Activated CD4-positive, alpha-beta T cell treated with anti-CD3 and anti-CD28 coated beads for 36 hours (primary cell): ENCODE data around the gene ERGIC1. TPM values are rescaled to one million over a fixed set of nuclear protein-coding genes. Genes with fewer than 3 reads are reported as not detected.
"Not testable (repeated sequence)": the region's sequence is repeated elsewhere in the genome, so short reads cannot be mapped to it uniquely, and the experiment has no call there.

Source experiments
- ATAC-seq: fragments of 200-7000 bp; cut with Tn5 transposase; one replicate; pipeline ENCODE4 v1.10.0; 2021; ENCODE audit warnings: mild to moderate bottlenecking, moderate library complexity
- CTCF ChIA-PET: fragments of 350-600 bp; sonication (Branson Sonifier 250); formaldehyde crosslinking; loops from one replicate; lab custom pipeline; 2021; ENCODE audit warnings: antibody characterized with exemption; lab: Charles Lee
- POLR2A ChIA-PET: fragments of 350-600 bp; sonication (Branson Sonifier 250); formaldehyde crosslinking; loops from one replicate; lab custom pipeline; 2021; ENCODE audit warnings: antibody characterized with exemption, inconsistent platforms; lab: Charles Lee
- DNase-seq: peaks from one replicate; pipeline ENCODE4 v3.0.0-alpha.2; 2020
- H3K27ac Mint-ChIP-seq: one replicate; pipeline ENCODE4 v1.8.0; 2021; ENCODE audit warnings: mixed read lengths
- H3K27me3 Mint-ChIP-seq: one replicate; pipeline ENCODE4 v1.8.0; 2021; ENCODE audit warnings: mixed read lengths
- H3K36me3 Mint-ChIP-seq: one replicate; pipeline ENCODE4 v1.8.0; 2021; ENCODE audit warnings: low read depth, mixed read lengths
- H3K4me1 Mint-ChIP-seq: one replicate; pipeline ENCODE4 v1.8.0; 2021; ENCODE audit warnings: mixed read lengths
- H3K4me3 Mint-ChIP-seq: one replicate; pipeline ENCODE4 v1.8.0; 2021; ENCODE audit warnings: mild to moderate bottlenecking, moderate library complexity, mixed read lengths
- H3K9me3 Mint-ChIP-seq: one replicate; pipeline ENCODE4 v1.8.0; 2021; ENCODE audit warnings: low read depth, mixed read lengths
- intact Hi-C, 2 experiments: fragments of 100-400 bp; cut with DNase I in 1 of 2; cut with micrococcal nuclease in 1 of 2; formaldehyde crosslinking; loops; one replicate each; pipeline versions ENCODE4 v1.14.2 to v1.15.1; 2022 to 2024; cut with DNase I, micrococcal nuclease
- total RNA-seq, 2 experiments: library from RNA; stranded (reverse); gene quantifications; one replicate each; pipeline ENCODE4 v1.2.3, GENCODE V29; 2021

The ERGIC1 gene
- total RNA-seq, 2 experiments from 2014 or later = 40.3 to 50.0 TPM

GRCh38 chr5:172849606-172850453, 15.8 kb downstream of the ERGIC1 start:
- Mint-ChIP-seq H3K36me3 (no peaks in the 10 kb centered on the region), H3K4me1 (peaks cover 38% of the 10 kb centered on the region), H3K27ac (no peak overlapping the region), H3K9me3 (no peaks in the 10 kb centered on the region), H3K4me3 (no peak overlapping the region), H3K27me3 (no peaks in the 10 kb centered on the region)
- no peak for DNase-seq
- no peak for ATAC-seq
- CTCF ChIA-PET = interaction anchor here (0.9 to 1.6 kb wide), 3 partner anchors 8 to 135 kb away, joined by 3 to 5 read pairs (median 3); no protein-coding TSS in a partner anchor
- intact Hi-C loops = loop anchor here in 1 of 2 experiments (5.0 to 10.0 kb wide), 2 partner anchors 65 to 133 kb away; no protein-coding TSS in a partner anchor
- POLR2A ChIA-PET = no interaction called here

DNA sequence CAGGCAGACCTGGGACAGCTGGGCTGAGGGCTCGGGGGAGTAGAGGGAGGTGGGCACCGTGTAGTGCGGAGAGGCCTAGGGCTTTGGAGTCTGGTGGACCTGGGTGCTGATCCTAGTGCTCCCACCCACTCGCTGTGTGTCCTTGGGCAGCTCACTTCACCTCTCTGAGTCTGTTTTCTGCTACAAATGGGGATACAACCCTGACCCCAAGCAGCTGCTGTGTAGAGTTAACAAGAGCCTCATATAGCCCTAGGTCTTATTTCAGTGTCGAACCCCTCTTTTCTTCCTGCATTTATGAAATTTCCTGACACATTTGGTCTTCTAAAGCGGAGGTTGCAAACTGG, 16.4 kb downstream of the ERGIC1 start:
- DNase-seq (no peak), ATAC-seq (no peak)
- Mint-ChIP-seq H3K4me3 (no peak overlapping the region), H3K27me3 (no peaks in the 10 kb centered on the region), H3K4me1 (peaks cover 38% of the 10 kb centered on the region), H3K27ac (no peak overlapping the region), H3K9me3 (no peaks in the 10 kb centered on the region), H3K36me3 (peaks cover 2% of the 10 kb centered on the region)
- intact Hi-C loops = no loop called here
- ChIA-PET POLR2A (no interaction called here), CTCF (interaction anchor here (0.9 to 1.3 kb wide), 2 partner anchors 9 to 136 kb away, joined by 3 to 5 read pairs; no protein-coding TSS in a partner anchor)

DNA sequence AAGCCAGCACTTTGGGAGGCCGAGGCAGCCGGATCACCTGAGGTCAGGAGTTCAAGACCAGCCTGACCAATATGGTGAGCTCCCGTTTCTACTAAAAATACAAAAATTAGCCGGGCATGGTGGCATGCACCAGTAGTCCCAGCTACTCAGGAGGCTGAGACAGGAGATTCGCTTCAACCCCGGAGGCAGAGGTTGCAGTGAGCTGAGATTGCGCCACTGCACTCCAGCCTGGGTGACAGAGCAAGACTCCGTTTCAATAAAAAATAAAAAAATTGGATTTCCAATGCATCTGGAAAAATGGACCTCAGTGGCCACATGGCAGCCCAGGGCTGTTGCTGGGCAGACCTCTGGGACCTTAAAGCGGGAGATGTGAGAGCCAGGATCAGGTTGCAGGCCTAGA, 17.2 kb downstream of the ERGIC1 start:
- H3K4me3 Mint-ChIP-seq, ATAC-seq, POLR2A ChIA-PET, H3K27ac Mint-ChIP-seq, H3K9me3 Mint-ChIP-seq, H3K27me3 Mint-ChIP-seq, DNase-seq, intact Hi-C loops, H3K36me3 Mint-ChIP-seq: not testable (repeated sequence)
- CTCF ChIA-PET = interaction anchor here (0.8 kb wide), 1 partner anchor 11 kb away, joined by 3 read pairs; no protein-coding TSS in a partner anchor
- peaks cover 38% of the 10 kb centered on the region for H3K4me1 Mint-ChIP-seq

GRCh38 chr5:172852490-172853354, 18.7 kb downstream of the ERGIC1 start:
- ChIA-PET POLR2A (no interaction called here), CTCF (interaction anchor here (1.2 to 1.3 kb wide), 3 partner anchors 15 to 138 kb away, joined by 3 read pairs; no protein-coding TSS in a partner anchor)
- peak overlapping the region; percentile 32 for H3K27ac Mint-ChIP-seq
- peak; percentile 56 for DNase-seq
- H3K36me3 Mint-ChIP-seq = peaks cover 2% of the 10 kb centered on the region
- no peak overlapping the region for H3K4me3 Mint-ChIP-seq
- intact Hi-C loops = no loop called here
- no peaks in the 10 kb centered on the region for H3K27me3 Mint-ChIP-seq
- H3K9me3 Mint-ChIP-seq = no peaks in the 10 kb centered on the region
- peaks cover 38% of the 10 kb centered on the region for H3K4me1 Mint-ChIP-seq
- ATAC-seq = peak; percentile 58

- peaks cover 36% of the 10 kb centered on the region for H3K4me1 Mint-ChIP-seq
- H3K27ac Mint-ChIP-seq = peak overlapping the region; percentile 53
- intact Hi-C loops = no loop called here
- no peaks in the 10 kb centered on the region for H3K27me3 Mint-ChIP-seq
- POLR2A ChIA-PET = no interaction called here
- CTCF ChIA-PET = interaction anchor here (1.2 to 1.3 kb wide), 2 partner anchors 16 to 139 kb away, joined by 3 read pairs; no protein-coding TSS in a partner anchor
- peaks cover 2% of the 10 kb centered on the region for H3K36me3 Mint-ChIP-seq
- DNase-seq = no peak
- H3K4me3 Mint-ChIP-seq = no peak overlapping the region
- ATAC-seq = no peak
- H3K9me3 Mint-ChIP-seq = no peaks in the 10 kb centered on the region
Observed at GRCh38 chr5:172853355-172853975, 19.4 kb downstream of the ERGIC1 start.

DNA sequence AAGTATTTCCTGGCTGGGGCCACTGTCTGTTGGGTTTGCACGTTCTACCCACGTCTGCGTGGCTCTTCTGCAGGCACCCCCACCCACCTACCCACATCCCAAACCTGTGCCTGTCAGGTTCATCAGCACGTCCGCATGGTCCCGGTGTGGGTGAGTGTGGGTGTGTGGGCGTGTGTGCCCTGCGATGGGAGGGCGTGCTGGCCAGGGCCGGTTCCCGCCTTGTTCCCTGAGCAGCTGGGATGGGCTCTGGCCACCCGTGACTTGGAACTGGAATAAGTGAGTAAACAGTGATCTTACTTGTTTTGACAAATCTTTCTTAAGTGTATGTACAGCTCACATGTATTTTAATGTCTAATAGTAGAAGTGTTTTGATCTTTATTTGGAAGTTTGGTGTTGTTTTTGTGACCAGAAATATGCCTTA, 20.4 kb downstream of the ERGIC1 start:
- Mint-ChIP-seq H3K4me3 (no peak overlapping the region), H3K36me3 (peaks cover 2% of the 10 kb centered on the region), H3K9me3 (no peaks in the 10 kb centered on the region), H3K27ac (peak overlapping the region; percentile 73), H3K4me1 (peaks cover 29% of the 10 kb centered on the region), H3K27me3 (no peaks in the 10 kb centered on the region)
- ATAC-seq (no peak), DNase-seq (no peak)
- ChIA-PET POLR2A (no interaction called here), CTCF (interaction anchor here (1.2 to 1.3 kb wide), 2 partner anchors 17 to 140 kb away, joined by 3 read pairs; no protein-coding TSS in a partner anchor)
- intact Hi-C loops = no loop called here

- peaks cover 26% of the 10 kb centered on the region for H3K4me1 Mint-ChIP-seq
- POLR2A ChIA-PET = no interaction called here
- peak overlapping the region; percentile 73 for H3K27ac Mint-ChIP-seq
- intact Hi-C loops = no loop called here
- no peak for DNase-seq
- CTCF ChIA-PET = interaction anchor here (0.5 kb wide), 1 partner anchor 12 kb away, joined by 3 read pairs; no protein-coding TSS in a partner anchor
- no peak for ATAC-seq
- no peak overlapping the region for H3K4me3 Mint-ChIP-seq
- H3K36me3 Mint-ChIP-seq = peaks cover 2% of the 10 kb centered on the region
- no peaks in the 10 kb centered on the region for H3K27me3 Mint-ChIP-seq
- no peaks in the 10 kb centered on the region for H3K9me3 Mint-ChIP-seq
Observed at GRCh38 chr5:172854971-172855370, 20.9 kb downstream of the ERGIC1 start.

GRCh38 chr5:172855597-172856292, 21.7 kb downstream of the ERGIC1 start:
- ChIA-PET POLR2A (no interaction called here), CTCF (no interaction called here)
- DNase-seq = no peak
- H3K4me3 Mint-ChIP-seq = no peak overlapping the region
- intact Hi-C loops = no loop called here
- peak overlapping the region; percentile 1 for H3K27ac Mint-ChIP-seq
- no peaks in the 10 kb centered on the region for H3K9me3 Mint-ChIP-seq
- no peak for ATAC-seq
- peaks cover 27% of the 10 kb centered on the region for H3K4me1 Mint-ChIP-seq
- H3K36me3 Mint-ChIP-seq = peaks cover 2% of the 10 kb centered on the region
- no peaks in the 10 kb centered on the region for H3K27me3 Mint-ChIP-seq

DNA sequence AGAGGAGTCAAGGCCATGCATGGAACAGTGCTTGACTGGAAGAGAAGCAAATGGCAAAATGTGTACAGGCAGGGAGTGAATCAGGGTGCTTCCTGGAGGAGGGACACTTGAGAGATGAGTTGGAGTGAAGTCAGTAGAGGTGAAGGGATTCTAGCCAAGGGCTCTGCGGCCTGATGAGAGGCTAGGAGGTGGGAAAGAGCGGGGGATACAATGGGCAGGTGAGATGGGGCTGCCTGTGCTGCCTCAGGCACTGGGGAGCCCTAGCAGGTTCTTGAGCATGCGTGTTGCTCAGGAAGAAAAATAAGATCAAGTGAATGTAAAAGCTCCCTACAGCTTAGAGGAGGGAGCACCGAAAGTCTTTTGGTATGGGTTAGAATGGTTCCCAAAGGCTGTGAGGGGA, 22.3 kb downstream of the ERGIC1 start:
- no peaks in the 10 kb centered on the region for H3K27me3 Mint-ChIP-seq
- H3K4me3 Mint-ChIP-seq = no peak overlapping the region
- no peaks in the 10 kb centered on the region for H3K9me3 Mint-ChIP-seq
- ChIA-PET CTCF (interaction anchor here (0.7 kb wide), 1 partner anchor 21 kb away, joined by 3 read pairs; no protein-coding TSS in a partner anchor), POLR2A (no interaction called here)
- DNase-seq (no peak), ATAC-seq (no peak)
- H3K27ac Mint-ChIP-seq = peak overlapping the region; percentile 1
- H3K36me3 Mint-ChIP-seq = peaks cover 2% of the 10 kb centered on the region
- peaks cover 30% of the 10 kb centered on the region for H3K4me1 Mint-ChIP-seq
- intact Hi-C loops = no loop called here

- Mint-ChIP-seq H3K27me3 (no peaks in the 10 kb centered on the region), H3K27ac (no peak overlapping the region), H3K4me3 (no peak overlapping the region), H3K9me3 (no peaks in the 10 kb centered on the region), H3K36me3 (peaks cover 2% of the 10 kb centered on the region), H3K4me1 (peaks cover 32% of the 10 kb centered on the region)
- intact Hi-C loops = no loop called here
- ChIA-PET CTCF (no interaction called here), POLR2A (no interaction called here)
- ATAC-seq = no peak
- DNase-seq = no peak
Observed at GRCh38 chr5:172857982-172858381, 23.9 kb downstream of the ERGIC1 start.
